BLaER1 treated with 17β-estradiol and CSF1 and Interleukin-3, amounts not matched to agents 10 nM and 100 nM (cell line): Measurements from ENCODE around the gene PREB.

ENCODE experiments used
- H3K27ac ChIP-seq, 11 experiments: shearing (Covaris generic); formaldehyde crosslinking; 2 replicates each; pipeline ENCODE4 v1.8.1; 2022
- H3K27me3 ChIP-seq, 11 experiments: shearing (Covaris generic); formaldehyde crosslinking; 2 replicates each; pipeline ENCODE4 v1.8.1; 2022
- H3K36me3 ChIP-seq, 11 experiments: shearing (Covaris generic); formaldehyde crosslinking; 2 replicates each; pipeline ENCODE4 v1.8.1; 2022
- H3K4me1 ChIP-seq, 10 experiments: shearing (Covaris generic); formaldehyde crosslinking; 2 replicates each; pipeline ENCODE4 v1.8.1; 2022
- H3K4me2 ChIP-seq, 11 experiments: shearing (Covaris generic); formaldehyde crosslinking; 2 replicates each; pipeline ENCODE4 v1.8.1; 2022
- H3K4me3 ChIP-seq, 10 experiments: shearing (Covaris generic); formaldehyde crosslinking; 2 replicates each; pipeline ENCODE4 v1.8.1; 2022
- H3K9ac ChIP-seq, 11 experiments: shearing (Covaris generic); formaldehyde crosslinking; 2 replicates each; pipeline ENCODE4 v1.8.1; 2022
- H3K9me3 ChIP-seq, 11 experiments: shearing (Covaris generic); formaldehyde crosslinking; replicated peaks in 1 of 11; 2 replicates each; pipeline ENCODE4 v1.8.1; 2022
- H4K20me1 ChIP-seq, 11 experiments: shearing (Covaris generic); formaldehyde crosslinking; 2 replicates each; pipeline ENCODE4 v1.8.1; 2022
- Cebpa-rat ChIP-seq, 11 experiments: shearing (Covaris generic); IDR thresholded peaks; 2 replicates each; pipeline ENCODE4 v1.8.1; 2022

Gene PREB

GRCh38 chr2:27171351-27171848 is 37.0 kb upstream of the PREB start:
- TF ChIP-seq Cebpa-rat (IDR thresholded peaks at IDR 0.05) = peak in 3 of 11 experiments; percentile 6 to 43 (median 10); a peak in 1 of 22 replicates
- no peak overlapping the region for H3K4me3 ChIP-seq
- no peaks in the 10 kb centered on the region for H3K9me3 ChIP-seq
- no peak overlapping the region for H3K4me2 ChIP-seq
- peaks cover 7 to 27% (median 12%) of the 10 kb centered on the region in 10 experiments; a peak in 19 of 20 replicates for H3K4me1 ChIP-seq
- no peaks in the 10 kb centered on the region for H3K27me3 ChIP-seq
- no peak overlapping the region for H3K9ac ChIP-seq
- no peak overlapping the region for H3K27ac ChIP-seq
- H3K36me3 ChIP-seq = no peaks in the 10 kb centered on the region
- no peaks in the 10 kb centered on the region for H4K20me1 ChIP-seq

- H3K4me3 ChIP-seq = no peak overlapping the region
- no peak overlapping the region for H3K27ac ChIP-seq
- TF ChIP-seq Cebpa-rat (IDR thresholded peaks at IDR 0.05) = no peak
- H3K36me3 ChIP-seq = no peaks in the 10 kb centered on the region
- H3K9me3 ChIP-seq = 0 out of 22 replicates have a peak, but pooled peaks cover 0 to 4% (median 0%) of the 10 kb centered on the region in 11 experiments
- peaks cover 7 to 27% (median 12%) of the 10 kb centered on the region in 10 experiments; a peak in 19 of 20 replicates for H3K4me1 ChIP-seq
- H3K4me2 ChIP-seq = peak overlapping the region; percentile 40 to 88 (median 70)
- H3K27me3 ChIP-seq = no peaks in the 10 kb centered on the region
- no peak overlapping the region for H3K9ac ChIP-seq
- H4K20me1 ChIP-seq = no peaks in the 10 kb centered on the region
Measured at GRCh38 chr2:27170581-27171337, 36.3 kb upstream of the PREB start.

GRCh38 chr2:27164960-27165763 is 30.7 kb upstream of the PREB start:
- Histone ChIP-seq H3K9me3 (peaks cover 0 to 12% (median 7%) of the 10 kb centered on the region in 11 experiments; a peak in 7 of 22 replicates), H3K4me2 (no peak overlapping the region), H3K9ac (no peak overlapping the region), H3K36me3 (no peaks in the 10 kb centered on the region), H3K27ac (no peak overlapping the region), H3K27me3 (no peaks in the 10 kb centered on the region), H4K20me1 (no peaks in the 10 kb centered on the region), H3K4me1 (peaks cover 2 to 9% (median 3%) of the 10 kb centered on the region in 10 experiments; a peak in 19 of 20 replicates), H3K4me3 (no peak overlapping the region)
- TF ChIP-seq Cebpa-rat (IDR thresholded peaks at IDR 0.05) = no peak

- no peak overlapping the region for H3K9ac ChIP-seq
- no peaks in the 10 kb centered on the region for H3K4me1 ChIP-seq
- TF ChIP-seq Cebpa-rat (IDR thresholded peaks at IDR 0.05) = no peak
Measured at GRCh38 chr2:27162151-27163121, 28.0 kb upstream of the PREB start.

GRCh38 chr2:27160191-27160590 is 25.8 kb upstream of the PREB start:
- no peak overlapping the region for H3K27ac ChIP-seq
- TF ChIP-seq Cebpa-rat (IDR thresholded peaks at IDR 0.05) = no peak
- no peaks in the 10 kb centered on the region for H3K36me3 ChIP-seq
- H3K9me3 ChIP-seq = peaks cover 0 to 7% (median 1%) of the 10 kb centered on the region in 11 experiments; a peak in 6 of 22 replicates
- no peak overlapping the region for H3K4me3 ChIP-seq
- peaks cover 0 to 6% (median 0%) of the 10 kb centered on the region in 10 experiments; a peak in 2 of 20 replicates for H3K4me1 ChIP-seq
- H4K20me1 ChIP-seq = no peaks in the 10 kb centered on the region
- H3K27me3 ChIP-seq = no peaks in the 10 kb centered on the region
- H3K4me2 ChIP-seq = no peak overlapping the region
- H3K9ac ChIP-seq = no peak overlapping the region

More at GRCh38 chr2:27162151-27163121, 28.0 kb upstream of the PREB start:
- Histone ChIP-seq H3K4me2 (no peak overlapping the region), H4K20me1 (no peaks in the 10 kb centered on the region), H3K4me3 (no peak overlapping the region), H3K27ac (no peak overlapping the region), H3K27me3 (no peaks in the 10 kb centered on the region), H3K36me3 (no peaks in the 10 kb centered on the region), H3K9me3 (peaks cover 0 to 12% (median 7%) of the 10 kb centered on the region in 11 experiments; a peak in 7 of 22 replicates)

GRCh38 chr2:27159271-27159670 is 24.8 kb upstream of the PREB start:
- peaks cover 0 to 6% (median 0%) of the 10 kb centered on the region in 10 experiments; a peak in 2 of 20 replicates for H3K4me1 ChIP-seq
- no peak overlapping the region for H3K27ac ChIP-seq
- H3K9me3 ChIP-seq = no peaks in the 10 kb centered on the region
- no peak overlapping the region for H3K9ac ChIP-seq
- no peak overlapping the region for H3K4me3 ChIP-seq
- H3K36me3 ChIP-seq = no peaks in the 10 kb centered on the region
- H4K20me1 ChIP-seq = no peaks in the 10 kb centered on the region
- TF ChIP-seq Cebpa-rat (IDR thresholded peaks at IDR 0.05) = no peak
- H3K4me2 ChIP-seq = no peak overlapping the region
- no peaks in the 10 kb centered on the region for H3K27me3 ChIP-seq

GRCh38 chr2:27158468-27158867 is 24.0 kb upstream of the PREB start:
- Histone ChIP-seq H3K36me3 (no peaks in the 10 kb centered on the region), H3K27me3 (no peaks in the 10 kb centered on the region), H3K4me2 (no peak overlapping the region), H3K9ac (no peak overlapping the region), H3K4me1 (peaks cover 0 to 6% (median 0%) of the 10 kb centered on the region in 10 experiments; a peak in 2 of 20 replicates), H3K27ac (no peak overlapping the region), H3K4me3 (no peak overlapping the region), H3K9me3 (no peaks in the 10 kb centered on the region), H4K20me1 (no peaks in the 10 kb centered on the region)
- no peak for TF ChIP-seq Cebpa-rat (IDR thresholded peaks at IDR 0.05)

- peaks cover 0 to 6% (median 0%) of the 10 kb centered on the region in 10 experiments; a peak in 2 of 20 replicates for H3K4me1 ChIP-seq
- no peaks in the 10 kb centered on the region for H3K36me3 ChIP-seq
- no peak overlapping the region for H3K9ac ChIP-seq
- H3K4me3 ChIP-seq = no peak overlapping the region
- H3K4me2 ChIP-seq = no peak overlapping the region
- no peaks in the 10 kb centered on the region for H3K9me3 ChIP-seq
- no peak for TF ChIP-seq Cebpa-rat (IDR thresholded peaks at IDR 0.05)
- no peaks in the 10 kb centered on the region for H4K20me1 ChIP-seq
- H3K27me3 ChIP-seq = no peaks in the 10 kb centered on the region
- H3K27ac ChIP-seq = no peak overlapping the region
Measured at GRCh38 chr2:27155069-27155520, 20.7 kb upstream of the PREB start.
